Esophagus squamous epithelium (tissue), 4 donors: Measurements from ENCODE around the gene CUL3.

Source experiments
- CTCF ChIP-seq, 6 experiments: fragments of 450-650 bp in 4 of 6; fragments of 200-600 bp in 2 of 6; sonication (generic) in 2 of 6; IDR thresholded peaks; one replicate each; pipeline ENCODE4 v1.5.1; 2016 to 2019; ENCODE audit warnings: antibody characterized with exemption in 6 of 6, mild to moderate bottlenecking in 4 of 6, moderate library complexity in 4 of 6
- POLR2A ChIP-seq, 4 donors: fragments of 450-650 bp; IDR thresholded peaks; one replicate each; pipeline ENCODE4 v1.6.1; 2017; ENCODE audit warnings: antibody characterized with exemption in 4 of 4, mild to moderate bottlenecking in 4 of 4, moderate library complexity in 3 of 4

DNA sequence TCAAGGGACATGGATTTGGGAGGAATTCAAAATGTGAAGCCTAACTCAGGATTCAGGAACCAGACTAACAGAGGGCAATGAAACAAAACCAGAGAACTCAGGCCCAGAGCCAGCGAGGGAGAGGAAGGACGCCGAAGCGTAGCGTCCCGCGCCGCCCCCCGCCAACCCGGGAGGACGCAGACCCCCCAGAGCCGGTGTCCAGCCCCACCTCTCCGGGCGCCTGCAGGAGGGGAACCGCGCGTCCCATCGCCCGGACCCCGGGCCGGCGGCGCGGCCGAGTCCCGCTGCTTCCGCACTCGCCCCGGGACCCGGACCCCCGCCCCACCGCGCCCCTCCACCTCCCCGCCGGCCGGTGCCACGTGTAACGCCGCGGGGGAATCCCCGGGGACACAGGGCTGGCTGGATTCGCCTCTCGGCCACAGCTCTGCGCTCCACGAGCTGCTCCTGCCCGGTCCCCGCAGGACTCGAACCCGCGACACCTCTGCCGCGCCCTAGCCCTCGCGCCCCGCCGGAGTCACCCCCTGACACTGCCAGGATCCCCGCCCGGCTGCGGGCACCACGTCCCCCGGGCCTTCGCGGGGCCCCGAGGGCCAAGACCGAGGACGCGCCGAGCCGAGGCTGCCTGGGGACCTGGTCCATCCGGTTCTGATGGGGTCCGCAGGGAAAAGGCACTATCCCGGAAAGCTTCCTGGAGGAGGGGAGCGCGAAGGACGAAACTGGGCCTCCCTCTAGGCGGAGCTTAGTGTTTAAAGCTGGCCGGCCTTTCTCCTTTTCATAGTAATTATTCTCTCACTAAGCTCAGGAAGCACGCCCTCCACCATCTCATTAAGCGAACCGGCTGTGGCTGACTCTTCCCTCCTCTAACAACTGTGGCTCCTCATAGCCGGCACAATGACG is 142.8 kb downstream of the CUL3 start:
- no peak for TF ChIP-seq POLR2A (IDR thresholded peaks at IDR 0.05)
- no peak for TF ChIP-seq CTCF (IDR thresholded peaks at IDR 0.05)
